Brain microvascular endothelial cell (primary cell): ENCODE measurements around the gene CADM2.

Source experiments
- DNase-seq: peaks from one replicate; pipeline ENCODE4 v3.0.0-alpha.2; 2020
- H3K27ac ChIP-seq: fragments of 250-450 bp; sonication (Bioruptor Pico); 2 replicates; pipeline ENCODE4 v1.5.1; 2020; ENCODE audit warnings: mild to moderate bottlenecking, moderate library complexity
- H3K27me3 ChIP-seq: fragments of 250-450 bp; sonication (Bioruptor Pico); replicated peaks from 2 replicates; pipeline ENCODE4 v1.5.1; 2020; ENCODE audit warnings: mild to moderate bottlenecking
- H3K36me3 ChIP-seq: fragments of 250-450 bp; sonication (Bioruptor Pico); replicated peaks from 2 replicates; pipeline ENCODE4 v1.5.1; 2020; ENCODE audit warnings: mild to moderate bottlenecking
- H3K4me3 ChIP-seq: 2 replicates; pipeline ENCODE4 v1.5.1; 2011; ENCODE audit warnings: low read depth, mild to moderate bottlenecking, control low read depth, low read length, moderate library complexity
- in situ Hi-C: cut with HindIII; loops from 2 replicates; pipeline ENCODE4 v1.10.0; 2017; ENCODE audit warnings: low sequenced_read_pairs, low pct_ligation_motif_present
- TF ChIP-seq, protein P1 (sequence below): IDR thresholded peaks from 2 replicates; pipeline ENCODE4 v1.5.1; 2011; ENCODE audit warnings: low read depth, mild to moderate bottlenecking, moderate library complexity, low read length, control low read depth, inconsistent platforms; ENCODE audit errors: missing control alignments

Gene CADM2

GRCh38 chr3:85781806-85782205 lies 823.0 kb downstream of the CADM2 start:
- Histone ChIP-seq H3K4me3 (no peak overlapping the region), H3K27me3 (no peaks in the 10 kb centered on the region), H3K27ac (no peak overlapping the region), H3K36me3 (no peaks in the 10 kb centered on the region)
- TF ChIP-seq, protein P1, sequence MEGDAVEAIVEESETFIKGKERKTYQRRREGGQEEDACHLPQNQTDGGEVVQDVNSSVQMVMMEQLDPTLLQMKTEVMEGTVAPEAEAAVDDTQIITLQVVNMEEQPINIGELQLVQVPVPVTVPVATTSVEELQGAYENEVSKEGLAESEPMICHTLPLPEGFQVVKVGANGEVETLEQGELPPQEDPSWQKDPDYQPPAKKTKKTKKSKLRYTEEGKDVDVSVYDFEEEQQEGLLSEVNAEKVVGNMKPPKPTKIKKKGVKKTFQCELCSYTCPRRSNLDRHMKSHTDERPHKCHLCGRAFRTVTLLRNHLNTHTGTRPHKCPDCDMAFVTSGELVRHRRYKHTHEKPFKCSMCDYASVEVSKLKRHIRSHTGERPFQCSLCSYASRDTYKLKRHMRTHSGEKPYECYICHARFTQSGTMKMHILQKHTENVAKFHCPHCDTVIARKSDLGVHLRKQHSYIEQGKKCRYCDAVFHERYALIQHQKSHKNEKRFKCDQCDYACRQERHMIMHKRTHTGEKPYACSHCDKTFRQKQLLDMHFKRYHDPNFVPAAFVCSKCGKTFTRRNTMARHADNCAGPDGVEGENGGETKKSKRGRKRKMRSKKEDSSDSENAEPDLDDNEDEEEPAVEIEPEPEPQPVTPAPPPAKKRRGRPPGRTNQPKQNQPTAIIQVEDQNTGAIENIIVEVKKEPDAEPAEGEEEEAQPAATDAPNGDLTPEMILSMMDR: no peak
- DNase-seq: no peak
- in situ Hi-C loops: no loop called here

- Histone ChIP-seq H3K27me3 (no peaks in the 10 kb centered on the region), H3K27ac (no peak overlapping the region), H3K36me3 (no peaks in the 10 kb centered on the region), H3K4me3 (no peak overlapping the region)
- TF ChIP-seq, protein P1: no peak
- DNase-seq: no peak
- in situ Hi-C loops: no loop called here
These were observed 824.5 kb downstream of the CADM2 start for GRCh38 chr3:85783291-85783690.

- H3K4me3 ChIP-seq: no peak overlapping the region
- TF ChIP-seq, protein P1: no peak
- DNase-seq: no peak
- in situ Hi-C loops: no loop called here
- no peaks in the 10 kb centered on the region for H3K36me3 ChIP-seq
- no peaks in the 10 kb centered on the region for H3K27me3 ChIP-seq
- H3K27ac ChIP-seq: no peak overlapping the region
These were observed 827.0 kb downstream of the CADM2 start for GRCh38 chr3:85785766-85786165.

GRCh38 chr3:85790445-85791030 lies 831.7 kb downstream of the CADM2 start:
- TF ChIP-seq, protein P1: no peak

GRCh38 chr3:85796140-85796539 lies 837.4 kb downstream of the CADM2 start:
- in situ Hi-C loops: no loop called here
- H3K36me3 ChIP-seq: no peaks in the 10 kb centered on the region
- H3K27me3 ChIP-seq: no peaks in the 10 kb centered on the region
- no peak overlapping the region for H3K4me3 ChIP-seq
- DNase-seq: no peak
- H3K27ac ChIP-seq: no peak overlapping the region
- TF ChIP-seq, protein P1: no peak

More at GRCh38 chr3:85790445-85791030, 831.7 kb downstream of the CADM2 start:
- Histone ChIP-seq H3K27ac (no peak overlapping the region), H3K27me3 (no peaks in the 10 kb centered on the region), H3K36me3 (no peaks in the 10 kb centered on the region), H3K4me3 (no peak overlapping the region)
- in situ Hi-C loops: no loop called here
- DNase-seq: no peak

GRCh38 chr3:85800676-85801075 lies 841.9 kb downstream of the CADM2 start:
- Histone ChIP-seq H3K27me3 (no peaks in the 10 kb centered on the region), H3K36me3 (no peaks in the 10 kb centered on the region), H3K4me3 (no peak overlapping the region), H3K27ac (no peak overlapping the region)
- in situ Hi-C loops: no loop called here
- no peak for DNase-seq
- TF ChIP-seq, protein P1: no peak
